Panc1 (cell line): ENCODE results near the gene FECH.

Experiments
- CTCF ChIP-seq: fragments of 450-650 bp; IDR thresholded peaks from 2 replicates; pipeline ENCODE4 v1.5.1; 2017; ENCODE audit warnings: mild to moderate bottlenecking
- POLR2AphosphoS5 ChIP-seq: IDR thresholded peaks from 2 replicates; pipeline ENCODE4 v1.6.1; 2012; ENCODE audit warnings: mild to moderate bottlenecking, low read depth, low read length, moderate library complexity
- REST ChIP-seq, 2 experiments: IDR thresholded peaks; 2 replicates each; pipeline ENCODE4 v1.6.1; 2011 to 2012; ENCODE audit warnings: low read depth in 2 of 2, control low read depth in 1 of 2, low read length in 1 of 2, mild to moderate bottlenecking in 1 of 2, moderate library complexity in 1 of 2; ENCODE audit not compliant: insufficient read depth in 1 of 2
- SIN3A ChIP-seq: IDR thresholded peaks from 2 replicates; pipeline ENCODE4 v1.6.1; 2012; ENCODE audit warnings: low read depth, mild to moderate bottlenecking, low read length, moderate library complexity, borderline replicate concordance; ENCODE audit not compliant: insufficient read depth

DNA sequence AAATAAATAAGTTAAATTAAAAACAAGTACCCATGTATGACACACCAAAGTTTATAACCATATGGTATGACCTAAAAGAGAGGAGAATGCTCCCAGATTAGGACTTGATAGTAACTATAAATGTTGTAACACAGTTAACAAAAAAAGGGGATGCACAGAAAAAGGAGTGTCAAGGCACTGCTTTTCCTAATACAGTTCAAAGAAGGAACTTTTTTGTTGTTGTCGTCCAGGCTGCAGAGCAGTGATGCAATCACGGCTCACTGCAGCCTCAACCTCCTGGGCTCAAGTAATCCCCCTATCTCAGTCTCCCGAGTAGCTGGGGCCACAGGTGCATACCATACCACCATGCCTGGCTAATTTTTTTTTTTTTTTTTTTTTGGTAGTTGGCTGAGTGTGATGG, 32.4 kb upstream of the FECH start:
- TF ChIP-seq POLR2AphosphoS5 (no peak), CTCF (no peak), REST (IDR thresholded peaks at IDR 0.05; ENCODE audit: insufficient read depth in 1 of 2, low read depth in 2 of 2, low read length in 1 of 2) (no peak), SIN3A (no peak)
